ENCODE results near the gene WHRN. TPM values are rescaled to one million over a fixed set of nuclear protein-coding genes. Genes with fewer than 3 reads are reported as not detected.

The WHRN gene
- polyA plus RNA-seq, 3 donors = 7.3 to 17.2 (median 10.2) TPM

DNA sequence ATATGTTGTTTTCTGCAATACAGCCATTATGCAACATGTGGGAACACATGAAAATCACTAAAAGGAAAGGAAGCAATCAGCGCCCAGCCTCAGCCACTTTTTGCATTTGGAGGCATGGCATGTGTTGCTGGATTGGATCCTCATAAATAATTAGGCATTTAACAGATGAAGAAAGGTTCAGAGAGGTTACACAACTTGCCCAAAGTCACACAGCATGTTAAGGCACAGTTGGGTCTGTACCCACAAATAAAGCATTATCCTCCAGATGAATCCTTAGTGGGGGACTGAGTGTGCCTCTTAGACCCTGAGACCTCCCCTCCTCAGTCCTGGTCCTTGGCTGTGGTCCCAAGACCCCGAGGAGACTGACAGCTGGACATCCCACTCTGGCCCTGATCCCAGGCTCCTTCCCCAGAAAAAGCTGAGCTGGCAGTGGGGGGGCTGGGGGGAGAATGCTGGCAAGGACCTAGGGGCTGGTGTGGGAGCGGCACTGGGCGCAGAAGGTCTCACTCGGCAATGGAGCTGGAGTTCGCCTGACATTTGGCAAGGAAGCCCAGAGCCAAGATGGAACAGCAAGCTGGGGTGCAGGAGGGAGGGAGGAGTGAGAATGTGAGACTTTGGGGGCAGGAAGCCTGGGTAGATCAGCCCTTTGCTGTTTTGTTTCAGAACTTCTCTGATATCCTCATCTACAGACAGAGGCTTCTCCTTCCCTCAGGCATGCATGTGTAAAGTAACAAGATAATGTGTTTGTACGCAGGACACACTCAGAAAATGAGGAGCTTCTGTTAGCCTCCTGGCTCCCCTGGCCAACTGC, 110.5 kb downstream of the WHRN start:
- no peak for DNase-seq (ENCODE audit: extremely low read depth in 1 of 11, low read depth in 9 of 11, low spot score in 4 of 11)

- no peak for DNase-seq (ENCODE audit: extremely low read depth in 1 of 11, low read depth in 9 of 11, low spot score in 4 of 11)
Observed at GRCh38 chr9:114392749-114393112, 112.5 kb downstream of the WHRN start.

DNA sequence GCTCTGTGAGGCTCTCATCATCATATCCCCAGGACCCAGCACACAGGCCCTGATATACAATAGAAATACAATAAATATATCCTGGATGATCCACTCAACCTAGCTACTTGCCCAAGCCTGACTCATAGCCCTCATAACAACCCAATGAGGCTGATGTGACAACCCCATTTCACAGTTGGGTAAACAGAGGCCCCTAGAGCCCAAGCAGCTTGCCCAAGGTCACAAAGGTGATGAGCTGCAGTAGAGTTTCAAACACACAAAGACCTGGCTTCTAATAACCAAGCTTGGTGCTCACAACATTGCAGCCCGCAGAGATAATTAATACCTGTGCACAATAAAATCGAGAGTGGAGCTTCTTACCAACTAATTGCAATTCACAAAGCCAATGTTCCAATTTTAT, 114.3 kb downstream of the WHRN start:
- no peak for DNase-seq (ENCODE audit: extremely low read depth in 1 of 11, low read depth in 9 of 11, low spot score in 4 of 11)

GRCh38 chr9:114389612-114390368, 115.5 kb downstream of the WHRN start:
- no peak for DNase-seq (ENCODE audit: extremely low read depth in 1 of 11, low read depth in 9 of 11, low spot score in 4 of 11)

GRCh38 chr9:114388764-114389375, 116.4 kb downstream of the WHRN start:
- no peak for DNase-seq (ENCODE audit: extremely low read depth in 1 of 11, low read depth in 9 of 11, low spot score in 4 of 11)

- no peak for DNase-seq (ENCODE audit: extremely low read depth in 1 of 11, low read depth in 9 of 11, low spot score in 4 of 11)
Observed at GRCh38 chr9:114388357-114388682, 117.0 kb downstream of the WHRN start.

DNA sequence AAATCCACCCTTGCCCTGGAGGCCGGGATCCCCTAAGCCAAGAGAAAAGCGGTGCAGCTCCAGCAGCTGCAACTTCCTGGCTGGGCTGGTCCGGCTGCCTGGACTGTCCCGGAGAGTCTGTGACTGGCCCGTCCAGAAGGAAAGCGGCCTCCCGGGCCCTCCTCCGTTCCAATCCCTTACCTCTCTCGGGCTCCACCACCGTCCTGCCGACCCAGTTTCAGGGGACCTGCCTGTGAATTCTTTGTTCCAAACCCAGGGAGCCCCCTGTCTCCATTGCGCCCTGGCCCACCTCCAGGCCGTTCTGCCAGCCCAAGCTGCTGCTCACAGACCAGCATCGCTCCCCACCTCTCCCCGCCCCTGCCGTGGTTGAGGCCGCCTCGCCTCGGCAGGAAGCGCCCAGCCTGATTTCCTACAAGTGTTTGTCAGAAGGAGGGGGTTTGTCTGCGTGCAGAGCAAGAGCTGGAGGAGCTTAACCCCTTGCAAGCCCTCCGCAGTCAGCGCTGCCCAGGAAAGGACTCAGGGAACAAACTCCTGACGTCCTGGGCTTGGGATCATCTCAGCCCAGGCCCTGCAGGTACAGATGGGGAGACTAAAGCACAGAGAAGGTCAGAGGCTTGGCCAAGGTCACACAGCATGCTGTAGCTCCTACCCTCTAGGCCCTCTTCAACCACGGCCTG, 117.5 kb downstream of the WHRN start, which contains the start of gene AKNA:
AKNA (minus strand) TSS at position 303 of the 677 bp plus-strand sequence. CDS start 6,649 bp downstream, outside the sequence.
- peak in 7 of 11 donors; percentile 50 to 76 (median 69) for DNase-seq (ENCODE audit: extremely low read depth in 1 of 11, low read depth in 9 of 11, low spot score in 4 of 11)

GRCh38 chr9:114386886-114387679, 118.2 kb downstream of the WHRN start:
- DNase-seq (ENCODE audit: extremely low read depth in 1 of 11, low read depth in 9 of 11, low spot score in 4 of 11) = no peak

- no peak for DNase-seq (ENCODE audit: extremely low read depth in 1 of 11, low read depth in 9 of 11, low spot score in 4 of 11)
Observed at GRCh38 chr9:114386361-114386885, 118.8 kb downstream of the WHRN start.

GRCh38 chr9:114385397-114386181, 119.7 kb downstream of the WHRN start:
- DNase-seq (ENCODE audit: extremely low read depth in 1 of 11, low read depth in 9 of 11, low spot score in 4 of 11) = no peak

DNA sequence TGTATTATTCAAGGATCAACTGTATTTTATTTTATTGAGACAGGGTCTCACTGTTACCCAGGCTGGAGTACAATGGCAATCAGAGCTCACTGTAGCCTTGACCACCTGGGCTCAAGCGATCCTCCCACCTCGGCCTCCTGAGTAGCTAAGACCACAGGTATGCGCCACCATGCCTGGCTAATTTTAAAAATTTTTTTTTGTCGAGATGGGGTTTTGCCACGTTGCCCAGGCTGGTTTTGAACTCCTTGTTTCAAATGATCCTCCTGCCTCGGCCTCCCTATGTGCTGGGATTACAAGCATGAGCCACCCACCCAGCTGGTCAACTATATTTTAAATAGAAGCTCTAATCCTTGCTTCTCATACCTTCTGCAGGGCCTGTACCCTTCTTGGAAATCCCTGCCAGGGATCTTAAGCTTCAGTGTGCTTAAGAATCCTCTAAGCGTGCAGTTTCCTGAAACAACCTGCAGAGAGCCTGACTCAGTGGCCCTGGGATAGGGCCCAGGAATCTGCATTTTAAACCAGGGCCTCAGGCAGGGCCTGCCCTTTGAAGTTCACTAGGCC, 120.4 kb downstream of the WHRN start:
- no peak for DNase-seq (ENCODE audit: extremely low read depth in 1 of 11, low read depth in 9 of 11, low spot score in 4 of 11)

- no peak for DNase-seq (ENCODE audit: extremely low read depth in 1 of 11, low read depth in 9 of 11, low spot score in 4 of 11)
Observed at GRCh38 chr9:114384341-114384740, 120.9 kb downstream of the WHRN start.

DNA sequence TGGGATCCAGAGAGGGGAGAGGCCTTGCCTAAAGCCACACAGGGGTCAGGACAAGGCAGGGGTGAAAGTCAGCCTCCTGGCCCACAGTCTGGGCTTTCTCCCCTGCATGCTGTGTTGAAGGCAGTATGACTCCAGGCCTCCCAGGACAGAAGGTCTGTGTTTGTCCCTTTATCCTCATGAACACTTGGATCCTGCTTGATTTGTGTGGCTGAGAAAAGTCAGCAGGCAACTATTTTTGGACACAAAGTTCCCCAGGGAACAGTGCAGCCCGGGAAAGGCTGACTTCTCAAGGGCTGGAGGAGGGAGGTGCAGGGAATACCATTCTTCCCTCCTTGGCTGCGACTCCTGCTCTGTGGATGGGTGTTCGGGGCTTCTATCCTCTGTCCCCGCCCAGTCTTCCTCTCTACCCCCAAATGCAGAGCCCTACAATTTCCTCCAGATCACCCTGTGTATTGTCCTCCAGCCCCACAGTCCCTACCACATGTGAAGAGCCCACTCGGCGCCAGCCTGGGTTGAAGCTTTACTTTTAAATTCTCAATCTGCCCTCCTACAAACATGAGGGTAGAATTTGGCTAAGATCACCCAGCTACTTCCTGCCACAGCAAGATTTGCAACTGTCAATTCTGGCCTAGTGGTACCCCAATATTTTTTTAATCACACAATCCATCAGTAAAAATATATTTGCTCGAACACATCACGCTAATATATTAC, 121.6 kb downstream of the WHRN start:
- no peak for DNase-seq (ENCODE audit: extremely low read depth in 1 of 11, low read depth in 9 of 11, low spot score in 4 of 11)

DNA sequence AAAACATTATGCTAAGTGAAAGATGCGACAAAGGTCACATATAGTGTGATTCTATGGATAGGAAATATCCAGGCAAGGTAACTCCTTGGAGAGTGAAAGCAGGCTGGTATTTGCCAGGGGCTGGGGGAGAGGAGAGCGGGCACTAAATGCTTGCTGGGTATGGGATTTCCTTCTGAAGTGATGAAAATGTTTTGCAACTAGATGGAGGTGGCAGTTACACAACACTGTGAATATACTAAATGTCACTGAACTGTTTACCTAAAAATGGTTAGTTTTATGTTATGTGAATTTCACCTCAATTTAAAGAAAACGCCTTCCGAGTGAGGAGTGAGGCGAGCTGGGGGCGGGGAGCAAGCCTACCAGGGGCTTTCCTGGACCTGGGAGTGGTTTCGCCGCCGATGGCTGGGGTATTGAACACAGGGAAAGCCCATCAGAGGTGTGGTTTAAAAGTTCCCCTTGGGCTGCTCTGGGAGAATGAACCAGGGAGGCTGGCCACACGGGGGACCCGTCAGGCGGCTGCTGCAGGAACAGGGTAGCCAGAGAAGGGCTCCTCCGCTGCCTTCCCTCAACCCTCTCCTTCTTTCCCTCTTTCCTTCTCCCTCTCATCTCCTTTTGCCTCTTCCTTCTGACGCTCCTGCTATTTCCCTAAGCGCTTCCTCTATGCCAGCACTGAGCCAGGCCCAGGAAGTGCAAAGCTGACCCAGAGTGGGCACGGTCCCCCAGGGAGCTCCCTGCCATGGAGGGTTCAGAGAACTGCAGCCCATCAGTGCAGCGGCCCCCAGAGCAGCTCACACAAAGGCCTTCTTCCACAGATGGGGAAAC, 122.4 kb downstream of the WHRN start:
- DNase-seq (ENCODE audit: extremely low read depth in 1 of 11, low read depth in 9 of 11, low spot score in 4 of 11) = no peak

DNA sequence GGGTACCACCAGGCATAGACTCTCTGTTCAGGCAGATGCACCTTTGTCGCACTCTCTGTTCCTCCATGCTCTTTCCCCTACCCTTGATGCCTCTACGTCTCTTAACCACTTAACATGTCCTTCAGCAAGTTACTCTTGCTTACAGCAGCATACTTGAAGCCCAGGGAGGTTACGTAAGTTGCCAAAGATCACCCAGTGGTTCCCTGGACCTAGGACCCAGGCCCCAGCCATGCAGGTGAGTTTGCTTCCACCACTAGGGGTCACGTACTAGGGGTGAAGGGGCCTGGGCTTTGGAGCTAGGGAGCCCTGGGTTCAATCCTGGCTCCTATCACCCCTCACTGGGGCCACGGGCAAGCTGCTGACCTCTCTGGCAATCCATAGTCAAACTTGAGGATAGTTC, 126.4 kb downstream of the WHRN start:
- DNase-seq (ENCODE audit: extremely low read depth in 1 of 11, low read depth in 9 of 11, low spot score in 4 of 11) = no peak

- DNase-seq (ENCODE audit: extremely low read depth in 1 of 11, low read depth in 9 of 11, low spot score in 4 of 11) = no peak
Observed at GRCh38 chr9:114378016-114378415, 127.3 kb downstream of the WHRN start.
